Keratinocyte (primary cell): ENCODE measurements around the gene TIPIN. TPM values are rescaled to one million over a fixed set of nuclear protein-coding genes. Genes with fewer than 3 reads are reported as not detected.

Experiments used
- DNase-seq: peaks from one replicate; pipeline ENCODE4 v3.0.0-alpha.2; 2011; ENCODE audit warnings: low read depth, missing footprints, low spot score
- FAIRE-seq: peaks from 2 replicates; lab custom pipeline; 2011; peaks lifted over from hg19 to GRCh38; lab: Jason Lieb, UNC
- H2AFZ ChIP-seq: 2 replicates; pipeline ENCODE4 v1.6.0; 2012; ENCODE audit warnings: low read length, control low read depth, inconsistent platforms; ENCODE audit not compliant: control insufficient read depth
- H3K27ac ChIP-seq: 2 replicates; pipeline ENCODE4 v1.5.1; 2011; ENCODE audit warnings: low read length; ENCODE audit not compliant: control insufficient read depth, insufficient read depth
- H3K27me3 ChIP-seq: 3 replicates; pipeline ENCODE4 v1.6.0; 2011; ENCODE audit warnings: low read length; ENCODE audit not compliant: control insufficient read depth, insufficient read depth; ENCODE audit errors: extremely low read depth
- H3K36me3 ChIP-seq, 2 experiments: 2 replicates in 1 of 2; 3 replicates in 1 of 2; pipeline ENCODE4 v1.5.1; 2011; ENCODE audit warnings: low read length in 2 of 2, mild to moderate bottlenecking in 1 of 2; ENCODE audit not compliant: control insufficient read depth in 2 of 2, insufficient read depth in 2 of 2; ENCODE audit errors: extremely low read depth in 1 of 2
- H3K4me1 ChIP-seq: 3 replicates; pipeline ENCODE4 v1.5.1; 2011; ENCODE audit warnings: low read length; ENCODE audit not compliant: control insufficient read depth, insufficient read depth; ENCODE audit errors: extremely low read depth
- H3K4me2 ChIP-seq: 3 replicates; pipeline ENCODE4 v1.6.0; 2011; ENCODE audit warnings: low read depth, low read length; ENCODE audit not compliant: control insufficient read depth, insufficient read depth; ENCODE audit errors: extremely low read depth
- H3K4me3 ChIP-seq, 3 experiments: fragments of 200-600 bp in 1 of 3; sonication (generic) in 1 of 3; 2 replicates in 2 of 3; 3 replicates in 1 of 3; pipeline ENCODE4 v1.5.1; 2011 to 2016; ENCODE audit warnings: low read length in 3 of 3, mild to moderate bottlenecking in 3 of 3, control low read depth in 2 of 3, inconsistent platforms in 1 of 3, low read depth in 1 of 3, mixed read lengths in 1 of 3, mixed run types in 1 of 3, moderate library complexity in 1 of 3; ENCODE audit not compliant: control insufficient read depth in 2 of 3, insufficient read depth in 2 of 3; ENCODE audit errors: extremely low read depth in 1 of 3
- H3K79me2 ChIP-seq: 2 replicates; pipeline ENCODE4 v1.6.0; 2012; ENCODE audit warnings: low read length; ENCODE audit not compliant: control insufficient read depth, insufficient read depth
- H3K9ac ChIP-seq: 3 replicates; pipeline ENCODE4 v1.6.0; 2011; ENCODE audit warnings: low read length; ENCODE audit not compliant: control insufficient read depth, insufficient read depth; ENCODE audit errors: extremely low read depth
- H3K9me1 ChIP-seq: 3 replicates; pipeline ENCODE4 v1.6.0; 2011; ENCODE audit warnings: low read length; ENCODE audit not compliant: control insufficient read depth, insufficient read depth; ENCODE audit errors: extremely low read depth
- H3K9me3 ChIP-seq: 2 replicates; pipeline ENCODE4 v1.5.1; 2012; ENCODE audit warnings: low read depth, low read length; ENCODE audit not compliant: control insufficient read depth
- H4K20me1 ChIP-seq: 3 replicates; pipeline ENCODE4 v1.6.0; 2011; ENCODE audit warnings: low read length; ENCODE audit not compliant: control insufficient read depth, insufficient read depth; ENCODE audit errors: extremely low read depth
- EZH2 ChIP-seq: IDR thresholded peaks from one replicate; pipeline ENCODE4 v1.6.1; 2012; ENCODE audit warnings: inconsistent platforms, mild to moderate bottlenecking, low read length, moderate library complexity
- dilution Hi-C: fragments of 300-500 bp; cut with MboI; formaldehyde crosslinking; loops from one replicate; pipeline ENCODE4 v1.7.0; 2020; ENCODE audit warnings: low sequenced_read_pairs; ENCODE audit not compliant: extremely low pct_ligation_motif_present
- polyA plus RNA-seq, 5 experiments: library from polyadenylated mRNA; depleted of rRNA in 3 of 5; stranded (reverse) in 3 of 5; stranded (forward) in 1 of 5; unstranded in 1 of 5; fragments of >200 nt; gene quantifications; 1 replicate in 1 of 5; 2 replicates in 3 of 5; 3 replicates in 1 of 5; pipeline versions ENCODE4 v1.2.1 to v1.2.3, GENCODE V29; 2011 to 2012; ENCODE audit warnings: missing spikeins in 2 of 5, low read depth in 1 of 5, low replicate concordance in 1 of 5
- TF ChIP-seq, protein P1 (sequence below), 3 experiments: IDR thresholded peaks in 1 of 3; conservative IDR thresholded peaks in 1 of 3; optimal IDR thresholded peaks in 1 of 3; 2 replicates in 2 of 3; 3 replicates in 1 of 3; pipeline versions ENCODE3 to v1.5.1; 2011; ENCODE audit warnings: low read length in 3 of 3, mild to moderate bottlenecking in 3 of 3, moderate library complexity in 2 of 3, control low read depth in 1 of 3, inconsistent platforms in 1 of 3; ENCODE audit not compliant: insufficient read depth in 2 of 3; ENCODE audit errors: extremely low read depth in 1 of 3

The TIPIN gene
- polyA plus RNA-seq, 1 donor (not counting 4 experiments of a cell fraction or from before 2014, with no cell fraction given): 11.9 TPM

DNA sequence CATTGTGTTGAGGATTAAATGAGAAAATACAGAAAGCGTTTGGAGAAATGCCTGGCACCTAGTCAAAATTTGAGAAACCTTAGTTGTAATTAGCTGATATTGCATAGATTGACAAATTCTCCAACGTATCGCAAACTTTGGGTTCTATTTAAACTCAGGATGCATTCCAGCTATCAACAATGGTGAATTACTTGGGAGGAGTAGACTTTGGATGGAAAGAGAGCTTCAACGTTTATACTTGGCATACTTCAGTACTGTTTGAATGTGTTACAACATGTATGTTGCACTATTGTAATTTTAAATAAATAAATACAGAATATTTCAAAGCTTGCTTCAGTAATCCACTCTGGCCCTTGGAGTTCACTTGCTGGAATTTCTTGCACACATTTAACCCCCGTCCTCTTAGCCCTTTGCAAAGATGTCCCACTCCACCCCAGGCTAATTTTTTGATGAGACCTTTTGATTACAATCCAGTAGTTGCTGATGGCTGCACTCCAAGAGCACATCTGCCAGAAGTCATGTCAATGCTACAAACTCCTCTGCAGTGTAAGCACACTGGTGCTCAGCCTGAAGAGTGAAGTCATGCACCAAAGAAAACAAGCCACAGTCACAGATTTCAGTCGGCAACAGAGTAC, 67.8 kb downstream of the TIPIN start:
- DNase-seq (no peak), FAIRE-seq (no peak)
- H3K36me3 ChIP-seq: no peaks in the 10 kb centered on the region
- no peak overlapping the region for H3K4me3 ChIP-seq
- no peaks in the 10 kb centered on the region for H3K27me3 ChIP-seq
- no peak overlapping the region for H3K9ac ChIP-seq
- H3K79me2 ChIP-seq: no peaks in the 10 kb centered on the region
- H3K9me3 ChIP-seq: no peaks in the 10 kb centered on the region
- TF ChIP-seq EZH2: no peak
- TF ChIP-seq, protein P1, sequence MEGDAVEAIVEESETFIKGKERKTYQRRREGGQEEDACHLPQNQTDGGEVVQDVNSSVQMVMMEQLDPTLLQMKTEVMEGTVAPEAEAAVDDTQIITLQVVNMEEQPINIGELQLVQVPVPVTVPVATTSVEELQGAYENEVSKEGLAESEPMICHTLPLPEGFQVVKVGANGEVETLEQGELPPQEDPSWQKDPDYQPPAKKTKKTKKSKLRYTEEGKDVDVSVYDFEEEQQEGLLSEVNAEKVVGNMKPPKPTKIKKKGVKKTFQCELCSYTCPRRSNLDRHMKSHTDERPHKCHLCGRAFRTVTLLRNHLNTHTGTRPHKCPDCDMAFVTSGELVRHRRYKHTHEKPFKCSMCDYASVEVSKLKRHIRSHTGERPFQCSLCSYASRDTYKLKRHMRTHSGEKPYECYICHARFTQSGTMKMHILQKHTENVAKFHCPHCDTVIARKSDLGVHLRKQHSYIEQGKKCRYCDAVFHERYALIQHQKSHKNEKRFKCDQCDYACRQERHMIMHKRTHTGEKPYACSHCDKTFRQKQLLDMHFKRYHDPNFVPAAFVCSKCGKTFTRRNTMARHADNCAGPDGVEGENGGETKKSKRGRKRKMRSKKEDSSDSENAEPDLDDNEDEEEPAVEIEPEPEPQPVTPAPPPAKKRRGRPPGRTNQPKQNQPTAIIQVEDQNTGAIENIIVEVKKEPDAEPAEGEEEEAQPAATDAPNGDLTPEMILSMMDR (optimal IDR thresholded peaks at IDR 0.05 in 1 of 3, IDR thresholded peaks at IDR 0.05 in 1 of 3, conservative IDR thresholded peaks at IDR 0.05 in 1 of 3; ENCODE audit: extremely low read depth in 1 of 3, insufficient read depth in 2 of 3, low read length in 3 of 3): no peak
- peaks cover 15% of the 10 kb centered on the region for H3K4me1 ChIP-seq
- dilution Hi-C loops: no loop called here
- no peak overlapping the region for H2AFZ ChIP-seq
- H3K9me1 ChIP-seq: no peaks in the 10 kb centered on the region
- H3K4me2 ChIP-seq: no peak overlapping the region
- no peaks in the 10 kb centered on the region for H4K20me1 ChIP-seq
- no peak overlapping the region for H3K27ac ChIP-seq

DNA sequence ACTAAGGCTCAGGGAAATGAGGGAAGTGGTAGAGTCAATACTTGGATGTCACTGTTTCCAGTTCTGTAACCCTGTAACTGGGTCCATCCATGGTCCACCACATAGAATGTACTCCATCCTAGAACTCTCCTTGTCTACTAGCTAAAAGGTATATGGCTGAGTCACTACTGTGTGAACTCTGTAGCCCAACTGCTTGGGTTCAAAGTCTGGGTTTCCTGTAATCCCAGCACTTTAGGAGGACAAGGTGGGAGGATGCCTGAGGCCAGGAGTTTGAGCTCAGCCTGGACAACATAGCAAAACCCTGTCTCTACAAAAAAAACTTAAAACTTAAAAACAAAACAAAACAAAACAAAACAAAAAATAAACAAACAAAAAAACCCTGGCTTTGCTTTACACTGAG, 68.4 kb downstream of the TIPIN start:
- no peak overlapping the region for H3K27ac ChIP-seq
- no peak overlapping the region for H3K4me2 ChIP-seq
- no peak overlapping the region for H2AFZ ChIP-seq
- H3K27me3 ChIP-seq: no peaks in the 10 kb centered on the region
- H3K36me3 ChIP-seq: no peaks in the 10 kb centered on the region
- H3K9me1 ChIP-seq: no peaks in the 10 kb centered on the region
- no peaks in the 10 kb centered on the region for H4K20me1 ChIP-seq
- FAIRE-seq: no peak
- no peaks in the 10 kb centered on the region for H3K79me2 ChIP-seq
- H3K9ac ChIP-seq: no peak overlapping the region
- peaks cover 15% of the 10 kb centered on the region for H3K4me1 ChIP-seq
- TF ChIP-seq EZH2: no peak
- TF ChIP-seq, protein P1 (optimal IDR thresholded peaks at IDR 0.05 in 1 of 3, IDR thresholded peaks at IDR 0.05 in 1 of 3, conservative IDR thresholded peaks at IDR 0.05 in 1 of 3; ENCODE audit: extremely low read depth in 1 of 3, insufficient read depth in 2 of 3, low read length in 3 of 3): no peak
- dilution Hi-C loops: no loop called here
- DNase-seq: no peak
- H3K9me3 ChIP-seq: no peaks in the 10 kb centered on the region
- no peak overlapping the region for H3K4me3 ChIP-seq
